Endothelial cell (in vitro differentiated cells): ENCODE measurements around the gene SULT2B1. TPM values are rescaled to one million over a fixed set of nuclear protein-coding genes. Genes with fewer than 3 reads are reported as not detected.

Experiments
- DNase-seq: peaks from one replicate; pipeline ENCODE4 v3.0.0; 2021; ENCODE audit warnings: low spot score
- H3K27ac Mint-ChIP-seq: one replicate; pipeline ENCODE4 v1.8.0; 2021; ENCODE audit warnings: mixed read lengths, inconsistent platforms; ENCODE audit not compliant: unreplicated experiment
- H3K27me3 Mint-ChIP-seq: one replicate; pipeline ENCODE4 v1.8.0; 2021; ENCODE audit warnings: mild to moderate bottlenecking, moderate library complexity, mixed read lengths, inconsistent platforms; ENCODE audit not compliant: unreplicated experiment
- H3K36me3 Mint-ChIP-seq: one replicate; pipeline ENCODE4 v1.8.0; 2021; ENCODE audit warnings: mild to moderate bottlenecking, low read depth, mixed read lengths, inconsistent platforms; ENCODE audit not compliant: unreplicated experiment
- H3K4me1 Mint-ChIP-seq: one replicate; pipeline ENCODE4 v1.8.0; 2021; ENCODE audit warnings: mild to moderate bottlenecking, mixed read lengths, inconsistent platforms; ENCODE audit not compliant: unreplicated experiment
- H3K4me3 Mint-ChIP-seq: one replicate; pipeline ENCODE4 v1.8.0; 2021; ENCODE audit warnings: mild to moderate bottlenecking, mixed read lengths, inconsistent platforms; ENCODE audit not compliant: unreplicated experiment
- H3K9me3 Mint-ChIP-seq: one replicate; pipeline ENCODE4 v1.8.0; 2021; ENCODE audit warnings: mixed read lengths, inconsistent platforms; ENCODE audit not compliant: unreplicated experiment
- total RNA-seq: library from RNA; stranded (reverse); fragmentation: NEBNext Ultra II Directional; extraction: Animal tissue kit (Norgen Biotek cat#: 25700); gene quantifications from one replicate; pipeline ENCODE4 v1.2.1, GENCODE V29; 2021; ENCODE audit not compliant: unreplicated experiment
- TF ChIP-seq, protein P1 (sequence below): fragments of 200-600 bp; sonication (generic); IDR thresholded peaks from one replicate; pipeline ENCODE4 v1.5.0; 2021; ENCODE audit warnings: antibody characterized with exemption; ENCODE audit not compliant: unreplicated experiment

The SULT2B1 gene
- total RNA-seq, 1 donor from 2014 or later, result 0.62 TPM

DNA sequence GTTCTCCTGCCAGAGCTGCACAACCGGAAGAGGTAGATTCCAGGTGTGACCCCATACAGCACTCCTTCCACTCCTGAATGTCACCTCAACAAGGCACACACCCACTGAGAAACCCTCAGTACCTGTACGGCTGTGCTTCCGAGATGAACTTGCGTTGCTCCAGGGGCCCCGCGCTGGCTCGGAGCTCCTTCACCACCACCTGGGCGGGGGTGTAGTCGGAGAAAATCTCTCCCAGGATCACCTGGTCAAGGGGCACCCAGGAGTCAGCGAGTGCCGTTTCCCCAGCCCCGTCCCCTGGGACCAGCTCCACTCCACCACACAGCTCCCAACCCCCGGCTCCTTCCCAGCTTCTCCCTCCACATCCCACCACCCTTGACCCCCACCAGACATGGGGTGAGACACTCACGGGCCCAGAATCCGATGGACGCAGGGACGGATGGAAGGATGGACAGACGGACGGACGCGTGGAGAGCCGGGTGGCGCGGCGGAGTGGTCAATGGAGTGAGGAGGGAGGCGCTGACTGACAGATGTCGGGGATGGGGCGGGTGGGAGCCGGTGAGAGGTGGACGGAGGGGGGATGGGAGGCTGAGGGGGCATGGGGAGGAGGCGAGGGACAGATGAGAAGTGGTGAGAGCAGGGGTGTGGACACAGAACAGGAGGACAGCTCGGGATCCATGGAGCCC, 43.1 kb upstream of the SULT2B1 start:
- TF ChIP-seq, protein P1, sequence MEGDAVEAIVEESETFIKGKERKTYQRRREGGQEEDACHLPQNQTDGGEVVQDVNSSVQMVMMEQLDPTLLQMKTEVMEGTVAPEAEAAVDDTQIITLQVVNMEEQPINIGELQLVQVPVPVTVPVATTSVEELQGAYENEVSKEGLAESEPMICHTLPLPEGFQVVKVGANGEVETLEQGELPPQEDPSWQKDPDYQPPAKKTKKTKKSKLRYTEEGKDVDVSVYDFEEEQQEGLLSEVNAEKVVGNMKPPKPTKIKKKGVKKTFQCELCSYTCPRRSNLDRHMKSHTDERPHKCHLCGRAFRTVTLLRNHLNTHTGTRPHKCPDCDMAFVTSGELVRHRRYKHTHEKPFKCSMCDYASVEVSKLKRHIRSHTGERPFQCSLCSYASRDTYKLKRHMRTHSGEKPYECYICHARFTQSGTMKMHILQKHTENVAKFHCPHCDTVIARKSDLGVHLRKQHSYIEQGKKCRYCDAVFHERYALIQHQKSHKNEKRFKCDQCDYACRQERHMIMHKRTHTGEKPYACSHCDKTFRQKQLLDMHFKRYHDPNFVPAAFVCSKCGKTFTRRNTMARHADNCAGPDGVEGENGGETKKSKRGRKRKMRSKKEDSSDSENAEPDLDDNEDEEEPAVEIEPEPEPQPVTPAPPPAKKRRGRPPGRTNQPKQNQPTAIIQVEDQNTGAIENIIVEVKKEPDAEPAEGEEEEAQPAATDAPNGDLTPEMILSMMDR, result no peak
- peaks cover 20% of the 10 kb centered on the region for H3K27me3 Mint-ChIP-seq
- DNase-seq, result no peak
- no peak overlapping the region for H3K27ac Mint-ChIP-seq
- H3K36me3 Mint-ChIP-seq, result no peaks in the 10 kb centered on the region
- H3K4me3 Mint-ChIP-seq, result no peak overlapping the region
- no peaks in the 10 kb centered on the region for H3K9me3 Mint-ChIP-seq
- peaks cover 8% of the 10 kb centered on the region for H3K4me1 Mint-ChIP-seq

DNA sequence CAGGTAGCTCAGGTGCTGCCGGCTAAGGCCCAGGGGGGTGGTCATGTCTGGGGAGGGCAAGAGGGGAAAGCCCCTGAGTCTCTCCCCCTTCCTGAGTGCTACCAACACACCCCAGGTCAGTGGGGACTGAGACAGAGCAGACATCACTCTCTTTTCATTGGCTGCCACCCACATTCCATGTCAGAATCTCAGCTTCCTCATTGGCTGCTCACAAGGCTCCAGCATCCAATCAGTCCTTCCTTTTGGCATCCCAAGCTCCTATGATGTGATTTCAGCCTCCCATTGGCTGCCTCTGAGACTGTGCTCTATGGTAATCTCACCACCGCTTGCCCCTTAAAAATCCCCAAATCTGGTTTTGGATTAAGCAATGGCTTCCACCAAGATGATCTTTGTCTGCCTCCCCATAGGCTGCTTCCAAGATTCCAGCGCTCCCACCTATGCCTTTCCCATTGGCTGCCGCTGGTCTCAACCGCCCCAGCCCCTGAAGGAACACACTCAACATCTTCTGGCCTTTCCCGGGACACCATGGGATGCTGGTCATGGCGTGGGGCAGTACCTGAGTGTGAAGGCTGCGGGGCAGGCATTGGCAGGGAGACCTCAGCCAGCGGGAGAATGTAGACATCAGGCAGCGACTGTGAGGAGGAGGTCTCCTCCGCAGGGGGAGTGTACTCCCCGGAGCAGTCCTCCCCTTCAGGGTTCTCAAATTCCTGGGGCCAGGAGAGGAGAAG, 42.3 kb upstream of the SULT2B1 start:
- H3K36me3 Mint-ChIP-seq, result no peaks in the 10 kb centered on the region
- H3K4me3 Mint-ChIP-seq, result no peak overlapping the region
- H3K4me1 Mint-ChIP-seq, result peaks cover 4% of the 10 kb centered on the region
- peaks cover 16% of the 10 kb centered on the region for H3K27me3 Mint-ChIP-seq
- no peak overlapping the region for H3K27ac Mint-ChIP-seq
- no peak for DNase-seq
- TF ChIP-seq, protein P1, result no peak
- no peaks in the 10 kb centered on the region for H3K9me3 Mint-ChIP-seq

DNA sequence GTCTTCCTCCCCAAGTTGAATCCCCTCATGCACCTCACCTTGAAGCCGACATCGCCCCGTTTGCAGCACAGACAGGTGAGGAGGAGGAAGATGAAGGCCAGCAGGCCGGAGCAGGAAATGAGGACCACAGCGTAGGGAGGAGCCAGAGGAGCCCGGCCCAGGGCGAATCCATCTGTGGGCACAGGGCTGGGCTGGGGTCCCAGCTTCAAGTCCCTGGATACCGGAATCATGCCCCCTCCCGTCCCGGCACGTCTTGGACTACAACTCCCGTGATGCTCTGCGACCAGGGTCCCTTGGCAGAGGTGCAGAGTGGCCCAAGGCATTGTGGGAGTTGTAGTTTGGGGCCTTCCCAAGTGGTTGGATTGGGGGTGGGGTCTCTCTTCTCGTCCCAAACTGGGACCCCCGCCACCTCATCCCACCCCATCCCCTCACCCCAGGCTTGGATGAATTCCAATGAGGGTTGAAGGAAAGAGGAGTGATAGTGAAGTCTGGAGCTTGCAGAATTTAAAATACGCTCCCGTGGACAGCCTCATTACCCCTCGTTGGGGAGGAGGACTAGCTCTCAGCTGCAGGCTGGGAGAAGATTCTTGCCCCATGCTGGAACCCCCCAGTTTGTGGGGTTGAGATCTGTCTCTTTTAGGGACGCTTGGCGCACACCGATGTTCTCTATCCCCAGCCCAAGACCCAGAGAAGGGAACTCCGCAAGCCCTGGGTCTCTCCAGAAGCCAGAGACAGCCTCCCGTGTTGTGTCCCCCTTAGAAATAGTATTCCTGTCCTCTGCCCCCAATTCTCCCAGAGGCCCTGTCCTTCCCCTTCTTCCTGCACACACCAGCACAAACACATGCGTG, 41.3 kb upstream of the SULT2B1 start:
- peak overlapping the region; percentile 73 for H3K4me3 Mint-ChIP-seq
- no peaks in the 10 kb centered on the region for H3K36me3 Mint-ChIP-seq
- no peaks in the 10 kb centered on the region for H3K9me3 Mint-ChIP-seq
- H3K27me3 Mint-ChIP-seq, result peaks cover 14% of the 10 kb centered on the region
- TF ChIP-seq, protein P1, result no peak
- peak; percentile 70 for DNase-seq
- H3K27ac Mint-ChIP-seq, result no peak overlapping the region
- peaks cover 2% of the 10 kb centered on the region for H3K4me1 Mint-ChIP-seq

DNA sequence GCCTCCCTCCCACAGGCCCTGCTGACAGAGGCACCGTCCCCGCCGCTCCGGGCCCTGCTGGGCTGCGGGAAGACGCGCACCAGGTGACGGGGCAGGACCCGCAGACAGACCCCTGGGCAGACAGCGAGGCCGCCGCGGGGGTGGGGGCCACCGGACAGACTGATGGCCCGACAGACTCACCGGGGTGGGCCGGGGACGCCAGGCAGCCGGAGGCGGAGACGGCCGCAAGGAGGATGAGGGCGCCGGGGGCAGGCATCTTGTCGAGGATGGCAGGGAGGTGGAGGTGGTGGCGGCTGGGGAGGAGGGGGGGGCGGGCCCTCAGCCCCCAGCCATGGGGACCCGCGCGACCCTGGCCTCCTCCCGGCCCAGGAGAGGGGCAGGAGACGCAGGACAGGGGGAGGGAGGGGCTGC, 40.6 kb upstream of the SULT2B1 start:
- H3K27ac Mint-ChIP-seq, result no peak overlapping the region
- peaks cover 14% of the 10 kb centered on the region for H3K27me3 Mint-ChIP-seq
- H3K9me3 Mint-ChIP-seq, result no peaks in the 10 kb centered on the region
- no peaks in the 10 kb centered on the region for H3K36me3 Mint-ChIP-seq
- H3K4me1 Mint-ChIP-seq, result peaks cover 2% of the 10 kb centered on the region
- TF ChIP-seq, protein P1, result no peak
- DNase-seq, result no peak
- H3K4me3 Mint-ChIP-seq, result no peak overlapping the region
